Transverse colon (tissue), 3 donors: ENCODE results near the gene OVAAL.

Experiments
- CTCF ChIP-seq, 5 experiments: fragments of 200-600 bp in 3 of 5; fragments of 450-650 bp in 2 of 5; sonication (generic) in 3 of 5; IDR thresholded peaks; 1 replicate in 2 of 5; 2 replicates in 3 of 5; pipeline ENCODE4 v1.5.1; 2016 to 2017; ENCODE audit warnings: antibody characterized with exemption in 5 of 5, inconsistent platforms in 3 of 5, mild to moderate bottlenecking in 2 of 5, moderate library complexity in 1 of 5
- POLR2A ChIP-seq: fragments of 450-650 bp; IDR thresholded peaks from one replicate; pipeline ENCODE4 v1.6.1; 2016; ENCODE audit warnings: antibody characterized with exemption, mild to moderate bottlenecking, moderate library complexity

- TF ChIP-seq CTCF (IDR thresholded peaks at IDR 0.05) (no peak), POLR2A (no peak)
Observed at GRCh38 chr1:180567654-180568053, 8.9 kb downstream of the OVAAL start.
